Measurements from ENCODE around the gene UBTF. TPM values are rescaled to one million over a fixed set of nuclear protein-coding genes. Genes with fewer than 3 reads are reported as not detected.

UBTF gene
- total RNA-seq, 1 donor: 49.6 TPM

DNA sequence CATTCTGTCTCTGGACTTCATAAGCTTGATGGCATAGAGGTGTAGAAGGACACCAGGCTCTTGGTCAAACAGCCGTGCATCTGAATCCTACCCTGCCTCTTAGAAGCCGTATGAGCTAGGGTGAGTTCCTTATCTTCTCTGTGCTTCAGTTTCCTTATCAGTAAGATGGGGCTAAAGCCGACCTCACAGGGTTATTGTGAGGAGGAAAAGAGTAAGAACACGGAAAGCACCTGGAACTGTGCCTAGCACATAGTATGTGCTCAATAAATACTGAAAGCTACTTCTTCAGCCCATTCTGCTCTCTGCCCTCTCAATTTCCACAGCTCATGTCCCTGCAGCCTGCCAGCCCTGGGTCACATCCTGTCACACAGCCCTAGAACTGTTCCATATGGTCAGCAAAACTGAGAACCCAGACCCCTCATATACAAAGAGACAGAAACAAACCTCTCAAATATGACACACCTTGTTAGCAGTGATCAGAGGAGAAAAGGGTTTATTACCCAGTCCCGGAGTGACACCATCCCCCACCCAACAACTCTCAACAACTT is 17.0 kb upstream of the UBTF start:
- H4K20me1 ChIP-seq (ENCODE audit: insufficient read depth, low read length): no peaks in the 10 kb centered on the region
- no peaks in the 10 kb centered on the region for H3K9me3 ChIP-seq (ENCODE audit: low read depth, low read length)
- no peak for DNase-seq (ENCODE audit: insufficient read length, low spot score, missing footprints)
- H2AFZ ChIP-seq (ENCODE audit: low read length): no peak overlapping the region
- H3K4me2 ChIP-seq (ENCODE audit: insufficient read depth, low read length): no peak overlapping the region
- H3K27me3 ChIP-seq (ENCODE audit: insufficient read depth, low read length): no peaks in the 10 kb centered on the region
- no peak overlapping the region for H3K4me3 ChIP-seq (ENCODE audit: insufficient read depth, low read length)
- no peaks in the 10 kb centered on the region for H3K36me3 ChIP-seq (ENCODE audit: insufficient read depth, low read length)
- TF ChIP-seq, protein P1, sequence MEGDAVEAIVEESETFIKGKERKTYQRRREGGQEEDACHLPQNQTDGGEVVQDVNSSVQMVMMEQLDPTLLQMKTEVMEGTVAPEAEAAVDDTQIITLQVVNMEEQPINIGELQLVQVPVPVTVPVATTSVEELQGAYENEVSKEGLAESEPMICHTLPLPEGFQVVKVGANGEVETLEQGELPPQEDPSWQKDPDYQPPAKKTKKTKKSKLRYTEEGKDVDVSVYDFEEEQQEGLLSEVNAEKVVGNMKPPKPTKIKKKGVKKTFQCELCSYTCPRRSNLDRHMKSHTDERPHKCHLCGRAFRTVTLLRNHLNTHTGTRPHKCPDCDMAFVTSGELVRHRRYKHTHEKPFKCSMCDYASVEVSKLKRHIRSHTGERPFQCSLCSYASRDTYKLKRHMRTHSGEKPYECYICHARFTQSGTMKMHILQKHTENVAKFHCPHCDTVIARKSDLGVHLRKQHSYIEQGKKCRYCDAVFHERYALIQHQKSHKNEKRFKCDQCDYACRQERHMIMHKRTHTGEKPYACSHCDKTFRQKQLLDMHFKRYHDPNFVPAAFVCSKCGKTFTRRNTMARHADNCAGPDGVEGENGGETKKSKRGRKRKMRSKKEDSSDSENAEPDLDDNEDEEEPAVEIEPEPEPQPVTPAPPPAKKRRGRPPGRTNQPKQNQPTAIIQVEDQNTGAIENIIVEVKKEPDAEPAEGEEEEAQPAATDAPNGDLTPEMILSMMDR (IDR thresholded peaks at IDR 0.05; ENCODE audit: extremely low read depth, low read depth, low read length): no peak
- peaks cover 6% of the 10 kb centered on the region for H3K4me1 ChIP-seq (ENCODE audit: insufficient read depth, low read length)
- H3K27ac ChIP-seq (ENCODE audit: low read depth, low read length): no peak overlapping the region
- H3K79me2 ChIP-seq (ENCODE audit: insufficient read depth, low read length): no peaks in the 10 kb centered on the region

DNA sequence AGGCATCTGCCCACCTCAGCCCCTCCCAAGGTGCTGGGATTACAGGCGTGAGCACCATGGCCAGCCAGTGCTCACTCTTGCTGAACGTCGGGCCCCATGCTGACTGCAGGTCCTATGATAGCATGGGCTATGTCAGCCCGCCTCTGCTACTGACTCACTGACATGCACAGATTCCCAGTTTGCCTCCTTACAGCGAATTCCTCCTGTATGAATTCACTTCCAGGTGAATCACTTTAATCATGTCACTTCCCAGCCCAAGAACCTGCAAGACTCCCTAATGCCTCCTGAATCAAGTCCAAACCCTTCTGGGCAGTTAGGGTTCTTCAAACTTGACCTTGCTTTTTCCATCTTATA is 16.1 kb upstream of the UBTF start:
- Histone ChIP-seq H3K36me3 (ENCODE audit: insufficient read depth, low read length) (no peaks in the 10 kb centered on the region), H3K9me3 (ENCODE audit: low read depth, low read length) (no peaks in the 10 kb centered on the region), H3K4me1 (ENCODE audit: insufficient read depth, low read length) (peaks cover 6% of the 10 kb centered on the region), H3K27ac (ENCODE audit: low read depth, low read length) (no peak overlapping the region), H2AFZ (ENCODE audit: low read length) (no peak overlapping the region), H4K20me1 (ENCODE audit: insufficient read depth, low read length) (no peaks in the 10 kb centered on the region), H3K4me3 (ENCODE audit: insufficient read depth, low read length) (no peak overlapping the region), H3K79me2 (ENCODE audit: insufficient read depth, low read length) (no peaks in the 10 kb centered on the region), H3K4me2 (ENCODE audit: insufficient read depth, low read length) (no peak overlapping the region), H3K27me3 (ENCODE audit: insufficient read depth, low read length) (no peaks in the 10 kb centered on the region)
- TF ChIP-seq, protein P1 (IDR thresholded peaks at IDR 0.05; ENCODE audit: extremely low read depth, low read depth, low read length): no peak
- peak; percentile 80 for DNase-seq (ENCODE audit: insufficient read length, low spot score, missing footprints)

DNA sequence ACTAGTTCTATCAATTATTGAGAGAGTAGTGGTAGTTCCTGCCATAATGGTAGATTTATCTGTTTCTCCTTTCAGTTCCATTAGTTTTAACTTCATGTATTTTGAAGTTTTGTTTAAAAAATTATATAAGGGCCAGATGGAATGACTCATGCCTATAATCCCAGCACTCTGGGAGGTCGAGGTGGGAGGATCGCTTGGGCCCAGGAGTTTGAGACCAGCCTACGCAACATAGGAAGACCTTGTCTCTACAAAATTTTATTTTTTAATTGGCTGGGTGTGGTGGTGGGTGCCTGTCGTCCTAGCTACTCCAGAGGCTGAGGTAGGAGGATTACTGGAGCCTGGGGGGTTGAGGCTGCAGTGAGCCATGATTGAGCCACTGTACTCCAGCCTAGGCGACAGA is 14.1 kb upstream of the UBTF start:
- H3K79me2 ChIP-seq (ENCODE audit: insufficient read depth, low read length): no peaks in the 10 kb centered on the region
- TF ChIP-seq, protein P1 (IDR thresholded peaks at IDR 0.05; ENCODE audit: extremely low read depth, low read depth, low read length): no peak
- no peaks in the 10 kb centered on the region for H3K9me3 ChIP-seq (ENCODE audit: low read depth, low read length)
- H3K4me1 ChIP-seq (ENCODE audit: insufficient read depth, low read length): peaks cover 6% of the 10 kb centered on the region
- H4K20me1 ChIP-seq (ENCODE audit: insufficient read depth, low read length): no peaks in the 10 kb centered on the region
- DNase-seq (ENCODE audit: insufficient read length, low spot score, missing footprints): no peak
- H3K36me3 ChIP-seq (ENCODE audit: insufficient read depth, low read length): no peaks in the 10 kb centered on the region
- no peak overlapping the region for H3K27ac ChIP-seq (ENCODE audit: low read depth, low read length)
- peaks cover 3% of the 10 kb centered on the region for H3K27me3 ChIP-seq (ENCODE audit: insufficient read depth, low read length)
- no peak overlapping the region for H3K4me3 ChIP-seq (ENCODE audit: insufficient read depth, low read length)
- H2AFZ ChIP-seq (ENCODE audit: low read length): no peak overlapping the region
- H3K4me2 ChIP-seq (ENCODE audit: insufficient read depth, low read length): no peak overlapping the region

DNA sequence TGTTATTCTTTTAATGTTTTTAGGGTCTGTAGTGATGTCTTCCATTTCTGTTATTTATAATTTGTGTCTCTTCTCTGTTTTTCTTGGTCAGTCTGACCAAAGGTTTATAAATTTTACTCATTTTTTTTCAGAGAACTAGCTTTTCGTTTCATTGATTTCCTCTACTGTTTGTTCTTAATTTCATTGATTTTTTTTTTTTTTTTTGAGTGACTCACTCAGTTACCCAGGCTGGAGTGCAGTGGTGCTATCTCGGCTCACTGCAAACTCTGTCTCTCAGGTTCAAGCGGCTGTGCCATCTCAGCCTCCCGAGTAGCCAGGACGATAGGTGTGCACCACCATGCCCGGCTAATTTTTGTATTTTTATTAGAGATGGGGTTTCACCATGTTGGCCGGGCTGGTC is 12.6 kb upstream of the UBTF start:
- Histone ChIP-seq H3K4me1 (ENCODE audit: insufficient read depth, low read length) (peaks cover 6% of the 10 kb centered on the region), H3K36me3 (ENCODE audit: insufficient read depth, low read length) (no peaks in the 10 kb centered on the region), H3K79me2 (ENCODE audit: insufficient read depth, low read length) (no peaks in the 10 kb centered on the region), H2AFZ (ENCODE audit: low read length) (no peak overlapping the region), H3K4me2 (ENCODE audit: insufficient read depth, low read length) (no peak overlapping the region), H3K27me3 (ENCODE audit: insufficient read depth, low read length) (peaks cover 3% of the 10 kb centered on the region), H3K4me3 (ENCODE audit: insufficient read depth, low read length) (no peak overlapping the region), H4K20me1 (ENCODE audit: insufficient read depth, low read length) (no peaks in the 10 kb centered on the region), H3K9me3 (ENCODE audit: low read depth, low read length) (no peaks in the 10 kb centered on the region), H3K27ac (ENCODE audit: low read depth, low read length) (no peak overlapping the region)
- TF ChIP-seq, protein P1 (IDR thresholded peaks at IDR 0.05; ENCODE audit: extremely low read depth, low read depth, low read length): no peak
- DNase-seq (ENCODE audit: insufficient read length, low spot score, missing footprints): no peak
